GM18502 (cell line): ENCODE data around the gene PRCD.

Source experiments
- ATAC-seq: cut with Tn5 transposase; IDR thresholded peaks from one replicate; pipeline ENCODE4 v1.9.1; 2021; ENCODE audit warnings: mild to moderate bottlenecking; ENCODE audit not compliant: unreplicated experiment, poor library complexity

The PRCD gene

GRCh38 chr17:76566988-76567431 lies 27.2 kb downstream of the PRCD start:
- no peak for ATAC-seq

- ATAC-seq = no peak
Measured at GRCh38 chr17:76567634-76568432, 28.0 kb downstream of the PRCD start.

GRCh38 chr17:76568811-76569221 lies 29.0 kb downstream of the PRCD start:
- ATAC-seq = no peak

GRCh38 chr17:76569607-76570279 lies 29.9 kb downstream of the PRCD start:
- ATAC-seq = no peak

- no peak for ATAC-seq
Measured at GRCh38 chr17:76570457-76570856, 30.6 kb downstream of the PRCD start.

- ATAC-seq = no peak
Measured at GRCh38 chr17:76570877-76571471, 31.1 kb downstream of the PRCD start.

GRCh38 chr17:76572201-76572910 lies 32.5 kb downstream of the PRCD start:
- ATAC-seq = no peak

- ATAC-seq = no peak
Measured at GRCh38 chr17:76573096-76573495, 33.3 kb downstream of the PRCD start.

GRCh38 chr17:76574166-76574565 lies 34.3 kb downstream of the PRCD start:
- ATAC-seq = no peak

- no peak for ATAC-seq
Measured at GRCh38 chr17:76575570-76575969, 35.7 kb downstream of the PRCD start.

- no peak for ATAC-seq
Measured at GRCh38 chr17:76576189-76576588, 36.3 kb downstream of the PRCD start.

- ATAC-seq = no peak
Measured at GRCh38 chr17:76577876-76578275, 38.0 kb downstream of the PRCD start.

GRCh38 chr17:76578376-76578775 lies 38.5 kb downstream of the PRCD start:
- ATAC-seq = no peak

GRCh38 chr17:76579281-76579680 lies 39.4 kb downstream of the PRCD start:
- ATAC-seq = no peak

GRCh38 chr17:76581515-76581914 lies 41.7 kb downstream of the PRCD start:
- ATAC-seq = no peak

- no peak for ATAC-seq
Measured at GRCh38 chr17:76582660-76583059, 42.8 kb downstream of the PRCD start.

GRCh38 chr17:76584427-76585032 lies 44.7 kb downstream of the PRCD start:
- no peak for ATAC-seq

- ATAC-seq = no peak
Measured at GRCh38 chr17:76585033-76585648, 45.3 kb downstream of the PRCD start.

- ATAC-seq = no peak
Measured at GRCh38 chr17:76585649-76586593, 46.1 kb downstream of the PRCD start, which contains the start of gene ST6GALNAC2. Gene ST6GALNAC2 (minus strand): TSS chr17:76585860. CDS start chr17:76585808, 52 bp downstream.
